ENCODE measurements around the gene NNMT. TPM values are rescaled to one million over a fixed set of nuclear protein-coding genes. Genes with fewer than 3 reads are reported as not detected.

NNMT gene
- total RNA-seq, 4 donors from 2014 or later, result 157 to 968 (median 541) TPM

DNA sequence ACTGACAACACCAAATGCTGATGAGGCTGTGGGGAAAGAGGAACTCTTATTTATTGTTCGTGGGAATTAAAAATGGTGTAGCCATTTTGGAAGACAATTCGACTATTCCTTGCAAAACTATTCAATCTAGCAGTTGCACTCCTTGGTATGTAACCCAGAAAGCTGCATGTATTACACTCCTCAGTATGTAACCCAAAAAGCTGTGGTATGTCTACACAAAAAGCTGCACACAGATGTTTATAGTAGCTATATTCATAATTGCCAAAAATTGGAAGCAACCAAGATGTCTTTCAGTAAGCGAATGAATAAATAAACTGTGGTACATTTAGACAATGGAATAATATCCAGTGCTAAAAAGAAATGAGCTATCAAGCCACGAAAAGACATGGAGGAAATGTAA, 4.9 kb downstream of the NNMT start:
- in situ Hi-C loops (cut with MboI; ENCODE audit: low sequenced_read_pairs in 4 of 4), result no loop called here
- TF ChIP-seq POLR2A (IDR thresholded peaks at IDR 0.05), result no peak
- TF ChIP-seq, protein P1, sequence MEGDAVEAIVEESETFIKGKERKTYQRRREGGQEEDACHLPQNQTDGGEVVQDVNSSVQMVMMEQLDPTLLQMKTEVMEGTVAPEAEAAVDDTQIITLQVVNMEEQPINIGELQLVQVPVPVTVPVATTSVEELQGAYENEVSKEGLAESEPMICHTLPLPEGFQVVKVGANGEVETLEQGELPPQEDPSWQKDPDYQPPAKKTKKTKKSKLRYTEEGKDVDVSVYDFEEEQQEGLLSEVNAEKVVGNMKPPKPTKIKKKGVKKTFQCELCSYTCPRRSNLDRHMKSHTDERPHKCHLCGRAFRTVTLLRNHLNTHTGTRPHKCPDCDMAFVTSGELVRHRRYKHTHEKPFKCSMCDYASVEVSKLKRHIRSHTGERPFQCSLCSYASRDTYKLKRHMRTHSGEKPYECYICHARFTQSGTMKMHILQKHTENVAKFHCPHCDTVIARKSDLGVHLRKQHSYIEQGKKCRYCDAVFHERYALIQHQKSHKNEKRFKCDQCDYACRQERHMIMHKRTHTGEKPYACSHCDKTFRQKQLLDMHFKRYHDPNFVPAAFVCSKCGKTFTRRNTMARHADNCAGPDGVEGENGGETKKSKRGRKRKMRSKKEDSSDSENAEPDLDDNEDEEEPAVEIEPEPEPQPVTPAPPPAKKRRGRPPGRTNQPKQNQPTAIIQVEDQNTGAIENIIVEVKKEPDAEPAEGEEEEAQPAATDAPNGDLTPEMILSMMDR (IDR thresholded peaks at IDR 0.05 in 4 of 5, conservative IDR thresholded peaks at IDR 0.05 in 1 of 5), result no peak
- DNase-seq, result no peak
- H3K27me3 ChIP-seq, result no peaks in the 10 kb centered on the region
- H3K36me3 ChIP-seq, result peaks cover 0 to 32% of the 10 kb centered on the region in 2 donors
- intact Hi-C loops (cut with DNase I; ENCODE audit: low total_unique reads), result no loop called here
- peaks cover 4 to 7% of the 10 kb centered on the region in 2 donors for H3K4me1 ChIP-seq
- peaks cover 0 to 3% (median 0%) of the 10 kb centered on the region in 3 donors for H3K9me3 ChIP-seq
- H3K4me3 ChIP-seq, result peak overlapping the region in 3 of 4 donors; percentile 47 to 62 (median 55)
- H3K27ac ChIP-seq, result no peak overlapping the region
- no peak for ATAC-seq

DNA sequence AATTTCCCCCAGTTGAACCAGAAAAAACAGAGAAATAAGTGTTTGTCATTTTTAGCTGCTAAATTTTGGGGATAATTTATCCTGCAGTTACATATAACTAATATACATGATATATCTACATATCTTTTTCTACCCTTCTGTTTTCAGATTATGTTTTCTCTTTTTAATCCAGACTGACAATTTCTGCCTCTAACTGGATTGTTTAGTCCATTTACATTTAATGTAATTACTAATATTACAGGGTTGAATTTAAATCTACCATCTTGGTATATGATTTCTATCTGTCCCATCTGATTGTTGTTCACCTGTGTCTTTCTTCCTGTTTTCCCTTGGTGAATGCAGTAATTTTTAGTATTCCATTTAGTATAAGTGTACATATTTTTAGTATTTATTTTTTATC, 5.7 kb downstream of the NNMT start:
- intact Hi-C loops (cut with DNase I; ENCODE audit: low total_unique reads) (no loop called here), in situ Hi-C loops (cut with MboI; ENCODE audit: low sequenced_read_pairs in 4 of 4) (no loop called here)
- Histone ChIP-seq H3K9me3 (peaks cover 0 to 3% (median 0%) of the 10 kb centered on the region in 3 donors), H3K27me3 (no peaks in the 10 kb centered on the region), H3K4me3 (peak overlapping the region in 3 of 4 donors; percentile 47 to 62 (median 55)), H3K36me3 (peaks cover 0 to 32% of the 10 kb centered on the region in 2 donors), H3K4me1 (peaks cover 4 to 7% of the 10 kb centered on the region in 2 donors), H3K27ac (peak overlapping the region in 1 of 4 donors; percentile 6)
- DNase-seq (no peak), ATAC-seq (no peak)
- TF ChIP-seq, protein P1 (IDR thresholded peaks at IDR 0.05 in 4 of 5, conservative IDR thresholded peaks at IDR 0.05 in 1 of 5), result no peak
- no peak for TF ChIP-seq POLR2A (IDR thresholded peaks at IDR 0.05)

DNA sequence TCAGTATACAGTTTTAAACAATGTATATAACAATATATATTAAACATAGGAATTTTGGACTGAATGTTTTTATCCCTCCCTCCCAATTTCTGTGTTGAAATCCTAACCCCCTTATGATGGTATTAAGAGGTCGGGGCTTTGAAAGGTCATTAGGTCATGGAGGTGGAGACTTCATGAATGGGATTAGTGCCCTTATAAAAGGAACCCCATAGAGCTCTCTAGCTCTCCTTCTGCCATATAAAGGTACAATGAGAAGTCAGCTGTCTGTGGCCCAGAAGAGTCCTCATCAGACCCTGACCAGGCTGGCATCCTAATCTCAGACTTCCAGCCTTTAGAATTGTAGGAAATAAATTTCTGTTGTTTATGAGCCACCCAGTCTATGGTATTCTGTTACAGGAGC, 6.5 kb downstream of the NNMT start:
- DNase-seq (no peak), ATAC-seq (no peak)
- peaks cover 0 to 32% of the 10 kb centered on the region in 2 donors for H3K36me3 ChIP-seq

DNA sequence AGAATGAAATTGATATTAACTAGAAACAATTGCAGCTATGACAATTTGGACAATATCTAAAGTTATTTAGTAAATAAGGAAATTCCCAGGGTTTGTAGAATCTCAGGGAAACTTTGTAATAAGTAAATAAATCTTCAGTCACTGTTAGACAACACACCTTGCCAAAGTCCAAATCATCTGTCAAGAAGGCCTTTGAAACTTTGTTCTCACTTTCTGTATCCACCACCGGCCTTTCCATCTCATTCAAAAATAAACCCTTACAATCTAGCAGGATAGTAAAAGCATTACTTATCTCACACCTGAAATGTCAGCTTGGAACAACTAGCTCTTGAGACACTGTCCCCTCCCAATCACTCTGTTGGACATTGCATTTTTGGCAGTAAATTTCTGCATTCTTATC, 7.9 kb downstream of the NNMT start:
- no peak for ATAC-seq
- Histone ChIP-seq H3K27me3 (peaks cover 0 to 4% (median 0%) of the 10 kb centered on the region in 3 donors), H3K4me1 (peaks cover 9 to 20% of the 10 kb centered on the region in 2 donors), H3K27ac (peak overlapping the region in 1 of 4 donors; percentile 15), H3K9me3 (peaks cover 0 to 3% (median 0%) of the 10 kb centered on the region in 3 donors), H3K36me3 (peaks cover 0 to 19% of the 10 kb centered on the region in 2 donors), H3K4me3 (peak overlapping the region in 1 of 4 donors; percentile 29)
- in situ Hi-C loops (cut with MboI; ENCODE audit: low sequenced_read_pairs in 4 of 4), result no loop called here
- TF ChIP-seq, protein P1 (IDR thresholded peaks at IDR 0.05 in 4 of 5, conservative IDR thresholded peaks at IDR 0.05 in 1 of 5), result no peak
- no peak for TF ChIP-seq POLR2A (IDR thresholded peaks at IDR 0.05)
- DNase-seq, result no peak
- intact Hi-C loops (cut with DNase I; ENCODE audit: low total_unique reads), result no loop called here

More for the DNA sequence above, 6.5 kb downstream of the NNMT start:
- Histone ChIP-seq H3K9me3 (peaks cover 0 to 3% (median 0%) of the 10 kb centered on the region in 3 donors), H3K4me3 (peak overlapping the region in 3 of 4 donors; percentile 2 to 29 (median 10)), H3K27ac (no peak overlapping the region), H3K27me3 (no peaks in the 10 kb centered on the region), H3K4me1 (peaks cover 7 to 9% of the 10 kb centered on the region in 2 donors)
- in situ Hi-C loops (cut with MboI; ENCODE audit: low sequenced_read_pairs in 4 of 4) (no loop called here), intact Hi-C loops (cut with DNase I; ENCODE audit: low total_unique reads) (no loop called here)
- no peak for TF ChIP-seq POLR2A (IDR thresholded peaks at IDR 0.05)
- TF ChIP-seq, protein P1 (IDR thresholded peaks at IDR 0.05 in 4 of 5, conservative IDR thresholded peaks at IDR 0.05 in 1 of 5), result no peak

Measured in gastrocnemius medialis (tissue), 4 donors.